GM13976 (cell line): ENCODE measurements around the gene NEK5.
"Not testable (repeated sequence)": the region's sequence is repeated elsewhere in the genome, so short reads cannot be mapped to it uniquely, and the experiment has no call there.

Experiments used
- DNase-seq: peaks from one replicate; pipeline ENCODE4 v3.0.0; 2012; ENCODE audit warnings: low spot score
- CTCF ChIP-seq: IDR thresholded peaks from 2 replicates; pipeline ENCODE4 v1.5.1; 2012; ENCODE audit warnings: borderline replicate concordance, mild to moderate bottlenecking; ENCODE audit not compliant: insufficient read depth; ENCODE audit errors: extremely low read depth, missing control alignments, control extremely low read depth
- in situ Hi-C: fragments of 300-500 bp; cut with MboI; formaldehyde crosslinking; loops from one replicate; pipeline ENCODE4 v1.12.0; 2022; ENCODE audit warnings: low sequenced_read_pairs, mixed read lengths, inconsistent platforms; ENCODE audit not compliant: unreplicated experiment

The NEK5 gene

DNA sequence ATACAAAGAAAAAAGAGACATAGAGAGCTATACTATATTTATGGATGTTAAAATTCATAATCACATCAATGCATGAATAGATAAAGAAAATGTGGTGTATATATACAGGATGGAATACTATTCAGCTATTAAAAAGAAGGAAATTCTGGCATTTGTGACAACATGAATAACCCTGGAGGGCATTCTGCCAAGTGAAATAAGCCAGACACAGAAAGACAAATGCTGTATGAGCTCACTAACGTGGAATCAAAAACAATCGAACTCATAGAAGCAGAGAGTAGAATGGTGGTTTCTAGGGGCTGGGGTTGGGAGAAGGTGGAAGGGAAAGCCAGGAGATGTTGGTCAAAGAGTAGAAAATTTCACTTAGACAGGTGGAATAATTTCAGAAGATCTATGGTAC lies 80.4 kb downstream of the NEK5 start:
- in situ Hi-C loops = no loop called here
- no peak for DNase-seq
- TF ChIP-seq CTCF = no peak

GRCh38 chr13:52047463-52047862 lies 81.4 kb downstream of the NEK5 start:
- in situ Hi-C loops = no loop called here
- TF ChIP-seq CTCF = no peak
- DNase-seq = no peak

- no peak for TF ChIP-seq CTCF
- in situ Hi-C loops = no loop called here
- no peak for DNase-seq
These were observed 85.2 kb downstream of the NEK5 start for GRCh38 chr13:52043675-52044074.

GRCh38 chr13:52036037-52036436 lies 92.8 kb downstream of the NEK5 start:
- no peak for TF ChIP-seq CTCF
- DNase-seq = no peak
- in situ Hi-C loops = no loop called here

DNA sequence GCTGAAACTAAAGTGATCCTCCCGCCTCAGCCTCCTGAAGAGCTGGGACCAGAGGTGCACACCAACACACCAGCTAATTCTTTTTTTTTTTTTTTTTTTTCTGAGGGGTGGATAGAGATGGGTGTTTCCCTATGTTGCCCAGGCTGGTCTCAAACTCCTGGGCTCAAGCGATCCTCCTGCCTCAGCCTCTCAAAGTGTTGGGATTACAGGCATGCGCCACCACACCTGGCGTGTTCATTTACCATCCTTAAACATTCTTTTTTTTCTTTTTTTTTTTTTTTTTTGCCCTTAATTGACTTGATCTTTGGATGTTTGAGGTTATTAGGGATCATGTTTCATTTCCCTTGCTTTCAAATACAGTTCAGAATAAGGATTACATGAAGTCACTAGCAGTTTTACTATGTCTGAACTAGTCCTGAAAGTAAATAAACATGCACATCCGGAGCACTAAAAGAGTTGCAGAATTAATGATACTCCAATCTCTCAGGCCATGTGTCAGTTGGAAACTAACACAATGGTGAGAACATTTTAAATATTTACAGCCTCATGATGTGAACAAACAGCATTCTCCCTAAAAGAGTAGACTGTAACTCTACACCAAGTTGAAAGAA lies 94.2 kb downstream of the NEK5 start:
- TF ChIP-seq CTCF = no peak
- DNase-seq = no peak
- in situ Hi-C loops = no loop called here

DNA sequence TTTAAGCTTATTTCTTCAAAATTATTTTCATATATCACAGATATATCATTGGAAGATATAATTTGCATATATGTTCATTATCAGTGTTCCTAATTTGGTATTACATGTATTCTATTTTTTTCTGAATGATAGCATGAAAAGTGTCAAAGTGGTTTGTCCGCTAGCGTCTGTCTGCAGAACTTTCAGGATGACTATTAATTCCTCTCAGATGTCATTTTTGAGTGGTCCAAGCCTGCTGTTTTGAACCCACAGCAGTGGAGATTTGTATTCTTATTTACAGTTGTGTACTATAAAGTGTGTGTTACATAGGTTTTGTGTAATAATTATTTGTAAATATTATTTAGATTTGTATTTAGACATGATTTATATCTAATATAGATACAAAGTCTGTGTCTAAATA lies 95.8 kb downstream of the NEK5 start:
- in situ Hi-C loops = no loop called here
- no peak for TF ChIP-seq CTCF
- no peak for DNase-seq

DNA sequence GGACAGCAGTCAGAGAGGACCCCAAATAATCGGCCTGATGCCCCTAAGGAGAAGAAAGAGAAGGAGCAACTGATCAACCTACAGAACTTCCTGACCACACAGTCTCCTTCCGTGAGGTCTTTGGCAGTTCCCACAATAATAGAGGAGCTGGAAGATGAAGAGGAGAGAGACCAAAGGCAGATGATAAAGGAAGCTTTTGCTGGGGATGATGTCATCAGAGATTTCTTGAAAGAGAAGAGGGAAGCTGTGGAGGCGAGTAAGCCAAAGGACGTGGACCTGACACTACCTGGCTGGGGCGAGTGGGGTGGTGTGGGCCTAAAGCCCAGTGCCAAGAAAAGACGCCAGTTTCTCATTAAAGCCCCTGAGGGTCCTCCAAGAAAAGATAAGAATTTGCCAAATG lies 98.5 kb downstream of the NEK5 start:
- DNase-seq, in situ Hi-C loops: not testable (repeated sequence)

GRCh38 chr13:52029569-52029968 lies 99.3 kb downstream of the NEK5 start:
- in situ Hi-C loops = no loop called here
- no peak for DNase-seq
- no peak for TF ChIP-seq CTCF
